Calu3 (cell line): ENCODE results near the gene TBL1XR1. TPM values are rescaled to one million over a fixed set of nuclear protein-coding genes. Genes with fewer than 3 reads are reported as not detected.

Experiments used
- BruUV-seq: library from RNA; stranded (reverse); fragments of 400-500 nt; replicated peaks from 2 replicates; lab custom pipeline; 2021; lab: Mats Ljungman, UMichigan
- CTCF ChIA-PET: fragments of 300-600 bp; sonication (Branson Sonifier 250); formaldehyde crosslinking; loops from one replicate; lab custom pipeline; 2022; ENCODE audit warnings: antibody characterized with exemption; lab: Charles Lee
- DNase-seq: peaks from one replicate; pipeline ENCODE4 v3.0.0; 2022
- H3K27ac Mint-ChIP-seq: one replicate; pipeline ENCODE4 v1.8.0; 2022; ENCODE audit warnings: mixed read lengths; ENCODE audit not compliant: unreplicated experiment
- H3K27me3 Mint-ChIP-seq: one replicate; pipeline ENCODE4 v1.8.0; 2022; ENCODE audit warnings: mixed read lengths; ENCODE audit not compliant: unreplicated experiment
- H3K36me3 Mint-ChIP-seq: one replicate; pipeline ENCODE4 v1.8.0; 2022; ENCODE audit warnings: mild to moderate bottlenecking, moderate library complexity, mixed read lengths; ENCODE audit not compliant: insufficient read depth, unreplicated experiment
- H3K4me1 Mint-ChIP-seq: one replicate; pipeline ENCODE4 v1.8.0; 2022; ENCODE audit warnings: mild to moderate bottlenecking, low read depth, mixed read lengths; ENCODE audit not compliant: unreplicated experiment
- H3K4me3 Mint-ChIP-seq: one replicate; pipeline ENCODE4 v1.8.0; 2022; ENCODE audit warnings: mild to moderate bottlenecking, low read depth, moderate library complexity, mixed read lengths; ENCODE audit not compliant: unreplicated experiment
- H3K9me3 Mint-ChIP-seq: one replicate; pipeline ENCODE4 v1.8.0; 2022; ENCODE audit warnings: low read depth, mixed read lengths; ENCODE audit not compliant: unreplicated experiment
- CTCF ChIP-seq: fragments of 200-600 bp; IDR thresholded peaks from one replicate; pipeline ENCODE4 v1.8.0; 2022; ENCODE audit warnings: antibody characterized with exemption; ENCODE audit not compliant: unreplicated experiment
- intact Hi-C: fragments of 100-400 bp; cut with micrococcal nuclease; formaldehyde crosslinking; loops from one replicate; pipeline ENCODE4 v1.10.0; 2022; ENCODE audit not compliant: unreplicated experiment
- total RNA-seq: library from RNA; stranded (reverse); gene quantifications from 2 replicates; pipeline ENCODE4 v1.2.3, GENCODE V29; 2022

The TBL1XR1 gene
- total RNA-seq, 1 experiment from 2014 or later = 206 TPM

DNA sequence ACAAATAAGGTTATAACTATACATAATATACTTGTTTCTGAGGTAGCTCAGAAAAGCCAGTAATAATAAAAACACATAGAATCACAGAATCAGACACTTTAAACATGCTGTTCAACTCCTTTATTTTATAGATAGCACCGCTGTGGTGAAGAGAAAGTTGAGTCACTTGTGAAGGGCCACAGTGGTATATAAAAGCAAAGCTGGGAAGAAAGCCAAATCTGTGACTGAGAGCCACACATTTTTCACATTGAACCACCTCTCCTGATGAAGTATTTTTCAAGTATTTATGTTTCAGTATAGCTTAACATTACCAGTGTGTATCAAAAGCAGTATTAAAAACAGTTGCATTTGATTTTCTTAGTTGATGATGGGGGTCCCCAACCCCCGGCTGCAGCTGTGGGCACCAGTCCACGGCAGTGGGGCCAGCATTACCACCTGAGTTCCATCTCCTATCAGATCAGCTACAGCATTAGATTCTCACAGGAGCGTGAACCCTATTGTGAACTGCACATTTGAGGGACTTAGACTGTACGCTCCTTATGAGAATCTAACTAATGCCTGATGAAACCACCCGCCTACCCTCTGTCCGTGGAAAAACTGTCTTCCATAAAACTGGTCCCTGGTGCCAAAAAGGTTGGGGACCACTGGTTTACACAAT lies 46.2 kb downstream of the TBL1XR1 start:
- H3K4me1 Mint-ChIP-seq = peaks cover 58% of the 10 kb centered on the region
- CTCF ChIA-PET = interaction anchor here (0.8 to 0.9 kb wide), 2 partner anchors 9 to 340 kb away, joined by 3 to 6 read pairs; no protein-coding TSS in a partner anchor

DNA sequence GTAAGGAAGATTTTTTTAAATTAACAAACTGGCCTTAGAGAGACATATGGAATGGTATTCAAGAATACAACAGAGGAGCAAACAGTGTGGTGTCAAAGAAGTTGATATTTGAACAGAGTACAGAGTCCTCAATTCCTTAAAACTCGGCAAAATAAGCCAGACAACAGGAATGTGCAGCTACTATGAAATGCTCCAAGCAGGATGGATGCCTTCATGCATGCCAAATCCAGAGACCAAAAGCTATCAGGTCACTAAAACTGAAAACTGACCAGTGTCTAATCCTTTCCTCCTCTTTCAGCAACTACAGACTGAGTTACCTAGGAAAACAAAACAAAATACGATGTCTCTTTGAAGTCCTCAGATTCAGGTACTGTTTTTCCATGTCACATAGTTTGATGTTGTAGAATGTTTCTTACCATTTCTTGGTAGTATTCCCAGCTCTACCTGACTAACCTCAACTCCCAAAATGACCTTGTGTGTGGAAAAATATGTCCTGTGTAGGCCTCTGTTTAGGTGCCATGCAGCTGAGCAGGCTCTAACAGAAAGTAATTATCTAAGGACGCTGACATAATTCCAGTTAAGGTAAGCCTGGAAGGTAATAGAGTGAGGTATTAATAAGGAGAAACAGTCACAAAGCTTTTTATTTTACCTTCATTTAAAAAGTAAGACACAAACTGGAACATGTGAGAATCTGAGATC lies 46.9 kb downstream of the TBL1XR1 start:
- Mint-ChIP-seq H3K27me3 (no peaks in the 10 kb centered on the region), H3K27ac (peak overlapping the region; percentile 68), H3K4me3 (peak overlapping the region; percentile 55), H3K4me1 (peaks cover 65% of the 10 kb centered on the region), H3K9me3 (no peaks in the 10 kb centered on the region), H3K36me3 (peaks cover 14% of the 10 kb centered on the region)
- no peak for DNase-seq
- CTCF ChIA-PET = interaction anchor here (0.5 to 0.9 kb wide), 3 partner anchors 9 to 341 kb away, joined by 3 to 6 read pairs (median 3); no protein-coding TSS in a partner anchor
- no peak for TF ChIP-seq CTCF
- no TSS peak for BruUV-seq
- intact Hi-C loops = loop anchor here (2.0 kb wide), 1 partner anchor 44 kb away; no protein-coding TSS in a partner anchor

More for the DNA sequence above, 46.2 kb downstream of the TBL1XR1 start:
- Mint-ChIP-seq H3K36me3 (peaks cover 8% of the 10 kb centered on the region), H3K9me3 (no peaks in the 10 kb centered on the region), H3K27ac (peak overlapping the region; percentile 68), H3K27me3 (no peaks in the 10 kb centered on the region), H3K4me3 (peak overlapping the region; percentile 55)
- TF ChIP-seq CTCF = no peak
- DNase-seq = peak; percentile 30
- no TSS peak for BruUV-seq
- intact Hi-C loops = loop anchor here (2.0 kb wide), 1 partner anchor 44 kb away; no protein-coding TSS in a partner anchor

DNA sequence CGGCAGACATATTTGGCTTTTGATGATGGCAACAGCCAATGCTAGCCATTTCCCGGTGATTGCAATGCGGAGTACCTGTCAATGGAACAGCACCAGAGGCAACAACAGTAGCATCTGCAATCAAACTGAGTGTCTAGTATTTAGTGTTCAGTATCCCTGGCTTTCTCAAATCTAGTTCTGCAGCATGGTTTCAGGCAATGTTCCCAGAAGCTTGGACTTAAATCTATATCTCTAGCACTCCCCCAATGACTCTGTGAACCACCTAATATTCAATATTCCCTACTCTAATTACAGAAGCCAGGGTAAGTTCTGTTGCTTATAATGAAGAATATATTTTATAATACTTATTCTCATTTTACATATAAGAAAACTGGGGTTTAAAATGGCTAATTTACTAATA lies 48.2 kb downstream of the TBL1XR1 start:
- CTCF ChIA-PET = interaction anchor here (0.6 kb wide), 1 partner anchor 38 kb away, joined by 3 read pairs; no protein-coding TSS in a partner anchor
- no peaks in the 10 kb centered on the region for H3K9me3 Mint-ChIP-seq
- peaks cover 18% of the 10 kb centered on the region for H3K36me3 Mint-ChIP-seq
- no peaks in the 10 kb centered on the region for H3K27me3 Mint-ChIP-seq
- BruUV-seq = no TSS peak
- H3K4me1 Mint-ChIP-seq = peaks cover 69% of the 10 kb centered on the region
- no peak for DNase-seq
- no peak overlapping the region for H3K4me3 Mint-ChIP-seq
- intact Hi-C loops = no loop called here
- TF ChIP-seq CTCF = no peak
- no peak overlapping the region for H3K27ac Mint-ChIP-seq

- Mint-ChIP-seq H3K36me3 (peaks cover 30% of the 10 kb centered on the region), H3K4me1 (peaks cover 83% of the 10 kb centered on the region), H3K9me3 (no peaks in the 10 kb centered on the region), H3K4me3 (no peak overlapping the region), H3K27ac (no peak overlapping the region), H3K27me3 (no peaks in the 10 kb centered on the region)
- TF ChIP-seq CTCF = no peak
- no TSS peak for BruUV-seq
- CTCF ChIA-PET = interaction anchor here (0.6 to 0.8 kb wide), 2 partner anchors 22 to 158 kb away, joined by 3 to 4 read pairs; no protein-coding TSS in a partner anchor
- intact Hi-C loops = no loop called here
- DNase-seq = no peak
Observed at GRCh38 chr3:177147790-177148189, 49.5 kb downstream of the TBL1XR1 start.
